ENCODE measurements around the gene PRKAB1.
"Not testable (repeated sequence)": the region's sequence is repeated elsewhere in the genome, so short reads cannot be mapped to it uniquely, and the experiment has no call there.

Gene PRKAB1

GRCh38 chr12:119696943-119697342 is 29.0 kb downstream of the PRKAB1 start:
- intact Hi-C loops (cut with micrococcal nuclease): loop anchor here (5.0 kb wide), 1 partner anchor 205 kb away; no protein-coding TSS in a partner anchor
- H3K27ac Mint-ChIP-seq: no peak overlapping the region
- no peaks in the 10 kb centered on the region for H3K9me3 Mint-ChIP-seq

GRCh38 chr12:119699199-119699760 is 31.3 kb downstream of the PRKAB1 start:
- H3K4me1 Mint-ChIP-seq (ENCODE audit: low read depth): no peaks in the 10 kb centered on the region
- intact Hi-C loops (cut with micrococcal nuclease): loop anchor here (5.0 kb wide), 1 partner anchor 203 kb away; no protein-coding TSS in a partner anchor
- no peaks in the 10 kb centered on the region for H3K27me3 Mint-ChIP-seq
- H3K27ac Mint-ChIP-seq: no peak overlapping the region
- no peaks in the 10 kb centered on the region for H3K9me3 Mint-ChIP-seq
- no peak overlapping the region for H3K4me3 Mint-ChIP-seq
- H3K36me3 Mint-ChIP-seq (ENCODE audit: low read depth): peaks cover 15% of the 10 kb centered on the region

More at GRCh38 chr12:119696943-119697342, 29.0 kb downstream of the PRKAB1 start:
- Mint-ChIP-seq H3K36me3 (ENCODE audit: low read depth) (peaks cover 10% of the 10 kb centered on the region), H3K4me3 (no peak overlapping the region), H3K27me3 (no peaks in the 10 kb centered on the region), H3K4me1 (ENCODE audit: low read depth) (no peaks in the 10 kb centered on the region)

GRCh38 chr12:119700078-119700477 is 32.1 kb downstream of the PRKAB1 start:
- Mint-ChIP-seq H3K4me3 (no peak overlapping the region), H3K27me3 (no peaks in the 10 kb centered on the region), H3K36me3 (ENCODE audit: low read depth) (peaks cover 15% of the 10 kb centered on the region), H3K9me3 (no peaks in the 10 kb centered on the region), H3K27ac (no peak overlapping the region), H3K4me1 (ENCODE audit: low read depth) (no peaks in the 10 kb centered on the region)
- intact Hi-C loops (cut with micrococcal nuclease): no loop called here

GRCh38 chr12:119704065-119704747 is 36.3 kb downstream of the PRKAB1 start:
- Mint-ChIP-seq H3K4me1 (ENCODE audit: low read depth) (no peaks in the 10 kb centered on the region), H3K9me3 (no peaks in the 10 kb centered on the region), H3K36me3 (ENCODE audit: low read depth) (peaks cover 29% of the 10 kb centered on the region), H3K4me3 (no peak overlapping the region), H3K27ac (no peak overlapping the region), H3K27me3 (no peaks in the 10 kb centered on the region)
- intact Hi-C loops (cut with micrococcal nuclease): no loop called here

- H3K9me3 Mint-ChIP-seq: no peaks in the 10 kb centered on the region
- H3K27ac Mint-ChIP-seq: no peak overlapping the region
- peaks cover 36% of the 10 kb centered on the region for H3K36me3 Mint-ChIP-seq (ENCODE audit: low read depth)
- no peaks in the 10 kb centered on the region for H3K27me3 Mint-ChIP-seq
- H3K4me1 Mint-ChIP-seq (ENCODE audit: low read depth): no peaks in the 10 kb centered on the region
- intact Hi-C loops (cut with micrococcal nuclease): no loop called here
- no peak overlapping the region for H3K4me3 Mint-ChIP-seq
Observed at GRCh38 chr12:119705182-119705581, 37.2 kb downstream of the PRKAB1 start.

GRCh38 chr12:119706427-119706826 is 38.5 kb downstream of the PRKAB1 start:
- intact Hi-C loops (cut with micrococcal nuclease); H3K9me3 Mint-ChIP-seq; H3K27ac Mint-ChIP-seq; H3K27me3 Mint-ChIP-seq; H3K4me3 Mint-ChIP-seq; H3K4me1 Mint-ChIP-seq (ENCODE audit: low read depth): not testable (repeated sequence)
- peaks cover 26% of the 10 kb centered on the region for H3K36me3 Mint-ChIP-seq (ENCODE audit: low read depth)

- H3K36me3 Mint-ChIP-seq (ENCODE audit: low read depth): peaks cover 34% of the 10 kb centered on the region
- H3K27me3 Mint-ChIP-seq: no peaks in the 10 kb centered on the region
- H3K4me1 Mint-ChIP-seq (ENCODE audit: low read depth): no peaks in the 10 kb centered on the region
- no peak overlapping the region for H3K4me3 Mint-ChIP-seq
- no peaks in the 10 kb centered on the region for H3K9me3 Mint-ChIP-seq
- intact Hi-C loops (cut with micrococcal nuclease): no loop called here
- no peak overlapping the region for H3K27ac Mint-ChIP-seq
Observed at GRCh38 chr12:119710374-119710964, 42.5 kb downstream of the PRKAB1 start.

GRCh38 chr12:119710965-119711551 is 43.1 kb downstream of the PRKAB1 start:
- H3K27ac Mint-ChIP-seq: no peak overlapping the region
- H3K36me3 Mint-ChIP-seq (ENCODE audit: low read depth): peaks cover 35% of the 10 kb centered on the region
- intact Hi-C loops (cut with micrococcal nuclease): no loop called here
- no peaks in the 10 kb centered on the region for H3K9me3 Mint-ChIP-seq
- H3K4me3 Mint-ChIP-seq: no peak overlapping the region
- no peaks in the 10 kb centered on the region for H3K4me1 Mint-ChIP-seq (ENCODE audit: low read depth)
- no peaks in the 10 kb centered on the region for H3K27me3 Mint-ChIP-seq

- Mint-ChIP-seq H3K4me3 (no peak overlapping the region), H3K4me1 (ENCODE audit: low read depth) (no peaks in the 10 kb centered on the region), H3K9me3 (no peaks in the 10 kb centered on the region), H3K27me3 (no peaks in the 10 kb centered on the region), H3K36me3 (ENCODE audit: low read depth) (peaks cover 35% of the 10 kb centered on the region), H3K27ac (no peak overlapping the region)
- intact Hi-C loops (cut with micrococcal nuclease): no loop called here
Observed at GRCh38 chr12:119711693-119712092, 43.8 kb downstream of the PRKAB1 start.

- intact Hi-C loops (cut with micrococcal nuclease): no loop called here
- H3K27ac Mint-ChIP-seq: no peak overlapping the region
Observed at GRCh38 chr12:119712721-119713120, 44.8 kb downstream of the PRKAB1 start.

GRCh38 chr12:119713551-119714031 is 45.7 kb downstream of the PRKAB1 start:
- H3K27ac Mint-ChIP-seq: no peak overlapping the region
- H3K9me3 Mint-ChIP-seq: no peaks in the 10 kb centered on the region
- peaks cover 22% of the 10 kb centered on the region for H3K36me3 Mint-ChIP-seq (ENCODE audit: low read depth)
- H3K27me3 Mint-ChIP-seq: no peaks in the 10 kb centered on the region
- intact Hi-C loops (cut with micrococcal nuclease): no loop called here
- no peak overlapping the region for H3K4me3 Mint-ChIP-seq
- H3K4me1 Mint-ChIP-seq (ENCODE audit: low read depth): no peaks in the 10 kb centered on the region

More at GRCh38 chr12:119712721-119713120, 44.8 kb downstream of the PRKAB1 start:
- Mint-ChIP-seq H3K4me1 (ENCODE audit: low read depth) (no peaks in the 10 kb centered on the region), H3K9me3 (no peaks in the 10 kb centered on the region), H3K36me3 (ENCODE audit: low read depth) (peaks cover 25% of the 10 kb centered on the region), H3K27me3 (no peaks in the 10 kb centered on the region), H3K4me3 (no peak overlapping the region)

GRCh38 chr12:119714614-119715267 is 46.8 kb downstream of the PRKAB1 start:
- intact Hi-C loops (cut with micrococcal nuclease): no loop called here
- Mint-ChIP-seq H3K27me3 (no peaks in the 10 kb centered on the region), H3K4me3 (no peak overlapping the region), H3K9me3 (no peaks in the 10 kb centered on the region), H3K4me1 (ENCODE audit: low read depth) (no peaks in the 10 kb centered on the region), H3K36me3 (ENCODE audit: low read depth) (peaks cover 24% of the 10 kb centered on the region), H3K27ac (no peak overlapping the region)

GRCh38 chr12:119715268-119715620 is 47.3 kb downstream of the PRKAB1 start:
- H3K36me3 Mint-ChIP-seq (ENCODE audit: low read depth): peaks cover 23% of the 10 kb centered on the region
- no peaks in the 10 kb centered on the region for H3K27me3 Mint-ChIP-seq
- intact Hi-C loops (cut with micrococcal nuclease): no loop called here
- H3K4me3 Mint-ChIP-seq: no peak overlapping the region
- no peaks in the 10 kb centered on the region for H3K9me3 Mint-ChIP-seq
- H3K27ac Mint-ChIP-seq: no peak overlapping the region
- no peaks in the 10 kb centered on the region for H3K4me1 Mint-ChIP-seq (ENCODE audit: low read depth)

- peaks cover 16% of the 10 kb centered on the region for H3K36me3 Mint-ChIP-seq (ENCODE audit: low read depth)
- H3K27me3 Mint-ChIP-seq: no peaks in the 10 kb centered on the region
- no peak overlapping the region for H3K27ac Mint-ChIP-seq
Observed at GRCh38 chr12:119718141-119718540, 50.2 kb downstream of the PRKAB1 start.

More at GRCh38 chr12:119718141-119718540, 50.2 kb downstream of the PRKAB1 start:
- Mint-ChIP-seq H3K4me1 (ENCODE audit: low read depth) (no peaks in the 10 kb centered on the region), H3K9me3 (no peaks in the 10 kb centered on the region), H3K4me3 (no peak overlapping the region)
- intact Hi-C loops (cut with micrococcal nuclease): no loop called here

Data from dendritic cell treated with granulocyte-macrophage colony-stimulating factor and Interleukin-4, amounts not matched to agents 40 ng/mL and 50 ng/mL, for 4 days (primary cell).